ENCODE measurements around the gene LSM8.

- TF ChIP-seq SUZ12 (IDR thresholded peaks at IDR 0.05; ENCODE audit: extremely low read depth, insufficient read depth, insufficient read length) (no peak), ZNF274 (IDR thresholded peaks at IDR 0.05; ENCODE audit: low read depth, low read length) (no peak), YY1 (IDR thresholded peaks at IDR 0.05; ENCODE audit: insufficient read depth, insufficient read length) (no peak)
These were observed 18.1 kb downstream of the LSM8 start for GRCh38 chr7:118202061-118202460.
